Endothelial cell (in vitro differentiated cells): ENCODE data around the gene CCL17. TPM values are rescaled to one million over a fixed set of nuclear protein-coding genes. Genes with fewer than 3 reads are reported as not detected.

ENCODE experiments used
- DNase-seq: peaks from one replicate; pipeline ENCODE4 v3.0.0; 2021; ENCODE audit warnings: low spot score
- H3K27ac Mint-ChIP-seq: one replicate; pipeline ENCODE4 v1.8.0; 2021; ENCODE audit warnings: mixed read lengths, inconsistent platforms; ENCODE audit not compliant: unreplicated experiment
- H3K27me3 Mint-ChIP-seq: one replicate; pipeline ENCODE4 v1.8.0; 2021; ENCODE audit warnings: mild to moderate bottlenecking, moderate library complexity, mixed read lengths, inconsistent platforms; ENCODE audit not compliant: unreplicated experiment
- H3K36me3 Mint-ChIP-seq: one replicate; pipeline ENCODE4 v1.8.0; 2021; ENCODE audit warnings: mild to moderate bottlenecking, low read depth, mixed read lengths, inconsistent platforms; ENCODE audit not compliant: unreplicated experiment
- H3K4me1 Mint-ChIP-seq: one replicate; pipeline ENCODE4 v1.8.0; 2021; ENCODE audit warnings: mild to moderate bottlenecking, mixed read lengths, inconsistent platforms; ENCODE audit not compliant: unreplicated experiment
- H3K4me3 Mint-ChIP-seq: one replicate; pipeline ENCODE4 v1.8.0; 2021; ENCODE audit warnings: mild to moderate bottlenecking, mixed read lengths, inconsistent platforms; ENCODE audit not compliant: unreplicated experiment
- H3K9me3 Mint-ChIP-seq: one replicate; pipeline ENCODE4 v1.8.0; 2021; ENCODE audit warnings: mixed read lengths, inconsistent platforms; ENCODE audit not compliant: unreplicated experiment
- CTCF ChIP-seq: fragments of 200-600 bp; sonication (generic); IDR thresholded peaks from one replicate; pipeline ENCODE4 v1.5.0; 2021; ENCODE audit warnings: antibody characterized with exemption; ENCODE audit not compliant: unreplicated experiment
- total RNA-seq: library from RNA; stranded (reverse); fragmentation: NEBNext Ultra II Directional; extraction: Animal tissue kit (Norgen Biotek cat#: 25700); gene quantifications from one replicate; pipeline ENCODE4 v1.2.1, GENCODE V29; 2021; ENCODE audit not compliant: unreplicated experiment

Gene CCL17
- total RNA-seq, 1 donor from 2014 or later = not detected

GRCh38 chr16:57412584-57412983, 8.0 kb downstream of the CCL17 start:
- TF ChIP-seq CTCF = no peak
- Mint-ChIP-seq H3K4me3 (no peak overlapping the region), H3K4me1 (peaks cover 24% of the 10 kb centered on the region), H3K36me3 (no peaks in the 10 kb centered on the region), H3K9me3 (no peaks in the 10 kb centered on the region), H3K27ac (no peak overlapping the region), H3K27me3 (peaks cover 13% of the 10 kb centered on the region)
- DNase-seq = no peak

- Mint-ChIP-seq H3K36me3 (no peaks in the 10 kb centered on the region), H3K4me1 (peaks cover 28% of the 10 kb centered on the region), H3K9me3 (no peaks in the 10 kb centered on the region), H3K27ac (no peak overlapping the region), H3K4me3 (no peak overlapping the region), H3K27me3 (peaks cover 15% of the 10 kb centered on the region)
- DNase-seq = no peak
- no peak for TF ChIP-seq CTCF
These were observed 8.7 kb downstream of the CCL17 start for GRCh38 chr16:57413301-57413730.

GRCh38 chr16:57413733-57414132, 9.2 kb downstream of the CCL17 start:
- no peak overlapping the region for H3K4me3 Mint-ChIP-seq
- DNase-seq = no peak
- peaks cover 28% of the 10 kb centered on the region for H3K4me1 Mint-ChIP-seq
- TF ChIP-seq CTCF = no peak
- H3K36me3 Mint-ChIP-seq = no peaks in the 10 kb centered on the region
- H3K27ac Mint-ChIP-seq = no peak overlapping the region
- peaks cover 15% of the 10 kb centered on the region for H3K27me3 Mint-ChIP-seq
- no peaks in the 10 kb centered on the region for H3K9me3 Mint-ChIP-seq

- Mint-ChIP-seq H3K27me3 (peaks cover 12% of the 10 kb centered on the region), H3K4me1 (peaks cover 18% of the 10 kb centered on the region), H3K9me3 (no peaks in the 10 kb centered on the region), H3K27ac (no peak overlapping the region), H3K36me3 (no peaks in the 10 kb centered on the region), H3K4me3 (no peak overlapping the region)
- no peak for TF ChIP-seq CTCF
- DNase-seq = no peak
These were observed 11.5 kb downstream of the CCL17 start for GRCh38 chr16:57416084-57416483.

DNA sequence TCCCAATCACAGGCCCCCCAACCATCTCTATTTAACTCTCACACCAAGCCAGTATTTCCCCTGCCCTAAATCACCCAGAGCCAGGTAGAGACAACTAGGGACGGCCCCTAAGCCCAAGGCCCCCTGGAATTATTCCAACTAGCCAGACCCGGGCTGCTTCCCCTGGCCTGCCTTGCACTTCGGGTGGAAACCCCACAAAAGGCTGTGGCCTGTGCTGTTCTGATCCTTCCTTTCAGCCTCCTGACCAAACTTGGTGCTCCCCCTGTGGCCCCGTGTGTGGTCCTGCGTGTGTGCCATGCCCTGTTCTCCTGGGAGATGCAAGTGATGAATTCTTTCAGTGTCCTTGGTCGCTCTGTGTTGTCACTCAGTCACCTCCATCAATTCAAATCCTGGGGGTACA, 14.9 kb downstream of the CCL17 start:
- no peak for DNase-seq
- H3K27me3 Mint-ChIP-seq = peaks cover 9% of the 10 kb centered on the region
- no peaks in the 10 kb centered on the region for H3K9me3 Mint-ChIP-seq
- H3K4me3 Mint-ChIP-seq = no peak overlapping the region
- peaks cover 23% of the 10 kb centered on the region for H3K4me1 Mint-ChIP-seq
- no peaks in the 10 kb centered on the region for H3K36me3 Mint-ChIP-seq
- no peak for TF ChIP-seq CTCF
- H3K27ac Mint-ChIP-seq = peak overlapping the region; percentile 61
